HCT116 (cell line): Measurements from ENCODE around the gene ATP8A1.

Experiments
- EZH2phosphoT487 ChIP-seq: fragments of 200-600 bp; IDR thresholded peaks from 2 replicates; pipeline ENCODE4 v1.6.1; 2018; ENCODE audit warnings: antibody characterized with exemption, borderline replicate concordance
- TF ChIP-seq, protein P1 (sequence below), 3 experiments: fragments of 200-600 bp in 1 of 3; sonication (generic) in 1 of 3; IDR thresholded peaks in 2 of 3; conservative IDR thresholded peaks in 1 of 3; 2 replicates each; pipeline ENCODE4 v1.5.1; 2012 to 2017; ENCODE audit warnings: low read depth in 2 of 3, low read length in 2 of 3, antibody characterized with exemption in 1 of 3, borderline replicate concordance in 1 of 3, control low read depth in 1 of 3, mild to moderate bottlenecking in 1 of 3, mixed read lengths in 1 of 3, mixed run types in 1 of 3, moderate library complexity in 1 of 3; ENCODE audit not compliant: insufficient read depth in 1 of 3

DNA sequence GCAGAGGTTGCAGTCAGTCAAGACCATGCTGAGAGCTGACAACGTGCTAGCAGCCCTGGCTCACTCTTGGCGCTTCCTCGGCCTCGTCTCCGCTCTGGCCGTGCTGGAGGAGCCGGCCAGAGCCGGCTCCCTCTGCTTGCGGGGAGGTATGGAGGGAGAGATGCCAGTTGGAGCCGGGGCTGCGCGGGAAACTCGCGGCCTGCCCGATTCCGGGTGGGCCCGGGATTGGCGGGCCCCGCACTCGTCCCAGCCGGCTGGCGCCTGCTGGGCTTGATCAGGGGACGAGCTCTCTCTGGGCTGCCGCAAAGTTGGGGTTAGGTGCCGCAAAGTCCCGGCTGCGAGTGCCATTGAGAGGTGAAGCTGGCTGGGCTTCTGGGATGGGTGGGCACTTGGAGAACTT lies 287.4 kb downstream of the ATP8A1 start:
- TF ChIP-seq, protein P1, sequence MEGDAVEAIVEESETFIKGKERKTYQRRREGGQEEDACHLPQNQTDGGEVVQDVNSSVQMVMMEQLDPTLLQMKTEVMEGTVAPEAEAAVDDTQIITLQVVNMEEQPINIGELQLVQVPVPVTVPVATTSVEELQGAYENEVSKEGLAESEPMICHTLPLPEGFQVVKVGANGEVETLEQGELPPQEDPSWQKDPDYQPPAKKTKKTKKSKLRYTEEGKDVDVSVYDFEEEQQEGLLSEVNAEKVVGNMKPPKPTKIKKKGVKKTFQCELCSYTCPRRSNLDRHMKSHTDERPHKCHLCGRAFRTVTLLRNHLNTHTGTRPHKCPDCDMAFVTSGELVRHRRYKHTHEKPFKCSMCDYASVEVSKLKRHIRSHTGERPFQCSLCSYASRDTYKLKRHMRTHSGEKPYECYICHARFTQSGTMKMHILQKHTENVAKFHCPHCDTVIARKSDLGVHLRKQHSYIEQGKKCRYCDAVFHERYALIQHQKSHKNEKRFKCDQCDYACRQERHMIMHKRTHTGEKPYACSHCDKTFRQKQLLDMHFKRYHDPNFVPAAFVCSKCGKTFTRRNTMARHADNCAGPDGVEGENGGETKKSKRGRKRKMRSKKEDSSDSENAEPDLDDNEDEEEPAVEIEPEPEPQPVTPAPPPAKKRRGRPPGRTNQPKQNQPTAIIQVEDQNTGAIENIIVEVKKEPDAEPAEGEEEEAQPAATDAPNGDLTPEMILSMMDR (IDR thresholded peaks at IDR 0.05 in 2 of 3, conservative IDR thresholded peaks at IDR 0.05 in 1 of 3; ENCODE audit: borderline replicate concordance in 1 of 3, insufficient read depth in 1 of 3, low read depth in 2 of 3, low read length in 2 of 3), result no peak
- no peak for TF ChIP-seq EZH2phosphoT487
